BJ (cell line): ENCODE measurements around the gene ENSA. TPM values are rescaled to one million over a fixed set of nuclear protein-coding genes. Genes with fewer than 3 reads are reported as not detected.
"Not testable (repeated sequence)": the region's sequence is repeated elsewhere in the genome, so short reads cannot be mapped to it uniquely, and the experiment has no call there.

Source experiments
- CTCF ChIA-PET: fragments of 350-600 bp; formaldehyde crosslinking; extraction: SDS; loops from one replicate; lab custom pipeline; 2021; ENCODE audit warnings: antibody characterized with exemption, inconsistent platforms; lab: Yijun Ruan, JAX
- POLR2A ChIA-PET: fragments of 300-600 bp; sonication (Branson Sonifier 250); formaldehyde crosslinking; extraction: SDS; loops from one replicate; lab custom pipeline; 2021; ENCODE audit warnings: antibody characterized with exemption; lab: Charles Lee
- DNase-seq: peaks from one replicate; pipeline ENCODE4 v3.0.0-alpha.2; 2011; ENCODE audit warnings: low read depth
- H3K27me3 ChIP-seq: 2 replicates; pipeline ENCODE4 v1.6.0; 2011; ENCODE audit warnings: low read length; ENCODE audit not compliant: control insufficient read depth, insufficient read depth
- H3K36me3 ChIP-seq: 2 replicates; pipeline ENCODE4 v1.5.1; 2011; ENCODE audit warnings: low read length; ENCODE audit not compliant: control insufficient read depth, insufficient read depth
- H3K4me3 ChIP-seq: 2 replicates; pipeline ENCODE4 v1.5.1; 2011; ENCODE audit warnings: low read depth, mild to moderate bottlenecking, control low read depth, low read length
- polyA plus RNA-seq: library from polyadenylated mRNA; depleted of rRNA; stranded (reverse); fragments of >200 nt; gene quantifications from 2 replicates; pipeline ENCODE4 v1.2.3, GENCODE V29; 2011
- TF ChIP-seq, protein P1 (sequence below): IDR thresholded peaks from 2 replicates; pipeline ENCODE4 v1.5.1; 2011; ENCODE audit warnings: low read depth, mild to moderate bottlenecking, control low read depth, inconsistent platforms, low read length, moderate library complexity; ENCODE audit not compliant: insufficient read depth

The ENSA gene
- polyA plus RNA-seq, 1 experiment, result 47.2 TPM

DNA sequence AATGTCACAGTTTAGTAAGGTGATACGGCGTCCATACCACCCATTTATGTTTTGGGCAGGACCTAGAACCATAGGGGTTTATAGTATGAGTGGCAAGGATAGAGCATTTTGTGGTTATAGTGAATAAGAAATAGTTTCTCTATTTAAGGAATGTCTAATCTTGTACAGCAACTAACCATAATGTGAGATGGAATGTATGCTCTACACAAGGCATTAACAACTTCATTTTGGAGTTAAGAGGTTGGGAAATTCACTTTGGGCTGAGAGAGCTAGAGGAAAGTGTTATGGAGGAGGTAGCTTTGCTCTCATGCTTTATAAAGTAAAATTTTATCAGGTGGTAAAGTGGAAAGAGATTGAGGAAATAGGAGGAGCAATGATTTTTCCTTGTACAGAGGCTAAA, 47.0 kb downstream of the ENSA start:
- POLR2A ChIA-PET, result no interaction called here
- Histone ChIP-seq H3K4me3 (no peak overlapping the region), H3K27me3 (no peaks in the 10 kb centered on the region), H3K36me3 (no peaks in the 10 kb centered on the region)
- DNase-seq, result no peak
- CTCF ChIA-PET, result interaction anchor here (1.1 kb wide), 1 partner anchor 36 kb away, joined by 3 read pairs; no protein-coding TSS in a partner anchor
- TF ChIP-seq, protein P1, sequence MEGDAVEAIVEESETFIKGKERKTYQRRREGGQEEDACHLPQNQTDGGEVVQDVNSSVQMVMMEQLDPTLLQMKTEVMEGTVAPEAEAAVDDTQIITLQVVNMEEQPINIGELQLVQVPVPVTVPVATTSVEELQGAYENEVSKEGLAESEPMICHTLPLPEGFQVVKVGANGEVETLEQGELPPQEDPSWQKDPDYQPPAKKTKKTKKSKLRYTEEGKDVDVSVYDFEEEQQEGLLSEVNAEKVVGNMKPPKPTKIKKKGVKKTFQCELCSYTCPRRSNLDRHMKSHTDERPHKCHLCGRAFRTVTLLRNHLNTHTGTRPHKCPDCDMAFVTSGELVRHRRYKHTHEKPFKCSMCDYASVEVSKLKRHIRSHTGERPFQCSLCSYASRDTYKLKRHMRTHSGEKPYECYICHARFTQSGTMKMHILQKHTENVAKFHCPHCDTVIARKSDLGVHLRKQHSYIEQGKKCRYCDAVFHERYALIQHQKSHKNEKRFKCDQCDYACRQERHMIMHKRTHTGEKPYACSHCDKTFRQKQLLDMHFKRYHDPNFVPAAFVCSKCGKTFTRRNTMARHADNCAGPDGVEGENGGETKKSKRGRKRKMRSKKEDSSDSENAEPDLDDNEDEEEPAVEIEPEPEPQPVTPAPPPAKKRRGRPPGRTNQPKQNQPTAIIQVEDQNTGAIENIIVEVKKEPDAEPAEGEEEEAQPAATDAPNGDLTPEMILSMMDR, result no peak

DNA sequence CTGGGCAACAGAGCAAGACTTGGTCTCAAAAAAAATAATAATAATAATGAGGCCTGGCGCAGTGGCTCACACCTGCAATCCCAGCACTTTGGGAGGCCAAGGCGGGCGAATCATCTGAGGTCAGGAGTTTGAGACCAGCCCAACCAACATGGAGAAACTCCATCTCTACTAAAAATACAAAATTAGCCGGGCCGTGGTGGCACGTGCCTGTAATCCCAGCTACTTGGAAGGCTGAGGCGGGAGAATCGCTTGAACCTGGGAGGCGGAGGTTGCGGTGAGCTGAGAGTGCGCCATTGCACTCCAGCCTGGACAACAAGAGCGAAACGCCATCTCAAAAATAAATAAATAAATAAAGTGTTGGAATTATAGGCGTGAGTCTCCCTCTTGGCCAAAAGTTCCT, 47.5 kb downstream of the ENSA start:
- DNase-seq, H3K27me3 ChIP-seq, POLR2A ChIA-PET, H3K36me3 ChIP-seq, H3K4me3 ChIP-seq: not testable (repeated sequence)
- CTCF ChIA-PET, result interaction anchor here (1.1 kb wide), 1 partner anchor 37 kb away, joined by 3 read pairs; no protein-coding TSS in a partner anchor

DNA sequence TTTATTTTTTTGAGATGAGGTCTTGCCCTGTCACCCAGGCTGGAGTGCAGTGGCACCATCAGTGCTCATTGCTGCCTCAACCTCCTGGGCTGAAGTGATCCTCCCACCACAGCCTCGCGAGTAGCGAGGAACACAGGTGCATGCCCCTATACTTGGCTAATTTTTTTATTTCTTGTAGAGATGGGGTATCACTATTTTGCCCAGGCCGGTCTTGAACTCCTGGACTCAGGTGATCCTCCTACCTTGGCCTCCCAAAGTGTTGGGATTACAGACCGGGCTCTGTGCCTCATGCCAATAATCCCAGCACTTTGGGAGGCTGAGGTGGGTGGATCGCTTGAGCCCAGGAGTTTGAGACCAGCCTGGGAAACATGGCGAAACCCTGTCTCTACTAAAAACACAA, 48.0 kb downstream of the ENSA start:
- H3K36me3 ChIP-seq, H3K4me3 ChIP-seq, DNase-seq, POLR2A ChIA-PET, H3K27me3 ChIP-seq: not testable (repeated sequence)
- CTCF ChIA-PET, result interaction anchor here (1.1 to 1.6 kb wide), 2 partner anchors 16 to 37 kb away, joined by 3 to 5 read pairs; no protein-coding TSS in a partner anchor

DNA sequence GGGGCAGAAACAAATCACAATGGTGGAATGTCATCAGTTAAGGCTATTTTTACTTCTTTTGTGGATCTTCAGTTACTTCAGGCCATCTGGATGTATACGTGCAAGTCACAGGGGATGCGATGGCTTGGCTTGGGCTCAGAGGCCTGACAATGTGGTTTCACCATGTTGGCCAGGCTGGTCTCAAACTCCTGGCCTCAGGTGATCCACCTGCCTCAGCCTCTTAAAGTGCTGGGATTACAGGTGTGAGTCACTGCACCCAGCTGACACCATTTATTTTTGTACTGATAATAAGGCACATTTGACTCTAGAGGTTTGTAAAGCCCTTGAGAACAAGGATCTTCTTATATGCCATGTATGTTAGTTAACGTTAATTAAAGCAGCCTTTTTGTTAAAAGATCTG, 48.4 kb downstream of the ENSA start:
- H3K27me3 ChIP-seq, H3K4me3 ChIP-seq, DNase-seq, H3K36me3 ChIP-seq, POLR2A ChIA-PET: not testable (repeated sequence)
- CTCF ChIA-PET, result interaction anchor here (1.6 to 8.4 kb wide), 2 partner anchors 16 to 21 kb away, joined by 5 to 72 read pairs; no protein-coding TSS in a partner anchor

DNA sequence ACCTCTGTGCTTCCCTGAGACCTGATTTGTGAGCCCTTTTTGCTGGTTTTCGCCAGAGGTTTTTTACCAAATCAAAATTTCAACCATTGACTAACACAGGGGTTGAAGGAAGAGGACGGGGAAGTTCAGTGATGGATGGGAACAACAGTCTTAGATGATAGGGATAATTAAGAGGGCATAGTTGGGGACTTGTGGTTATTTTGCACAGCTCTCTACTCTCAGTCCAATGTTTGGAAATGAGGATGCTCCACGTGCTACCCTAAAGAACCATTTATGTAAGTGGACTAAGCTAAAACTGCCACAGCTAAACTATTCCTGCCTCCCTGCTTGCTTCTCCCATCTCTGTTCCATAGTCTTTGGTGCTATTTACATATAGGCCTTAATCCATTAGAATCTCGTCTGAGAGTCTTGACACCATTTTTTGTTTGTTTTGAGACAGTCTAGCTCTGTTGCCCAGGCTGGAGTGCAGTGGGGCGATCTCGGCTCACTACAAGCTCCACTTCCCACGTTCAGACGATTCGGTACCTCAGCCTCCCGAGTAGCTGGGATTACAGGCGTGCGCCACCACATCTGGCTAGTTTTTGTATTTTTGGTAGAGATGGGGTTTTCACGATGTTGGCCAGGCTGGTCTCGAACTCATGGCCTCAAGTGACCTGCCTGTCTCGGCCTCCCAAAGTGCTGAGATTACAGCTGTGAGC, 49.3 kb downstream of the ENSA start:
- POLR2A ChIA-PET, result interaction anchor here (0.6 to 2.7 kb wide), 7 partner anchors 12 to 236 kb away, joined by 3 to 22 read pairs (median 6); partner anchors contain the start of genes CTSS and ENSA
- CTCF ChIA-PET, result interaction anchor here (0.6 to 8.4 kb wide), 12 partner anchors 9 to 112 kb away, joined by 3 to 72 read pairs (median 4); no protein-coding TSS in a partner anchor
- TF ChIP-seq, protein P1, result no peak
- Histone ChIP-seq H3K4me3 (peak overlapping the region; percentile 16), H3K36me3 (peaks cover 8% of the 10 kb centered on the region), H3K27me3 (no peaks in the 10 kb centered on the region)
- DNase-seq, result no peak

DNA sequence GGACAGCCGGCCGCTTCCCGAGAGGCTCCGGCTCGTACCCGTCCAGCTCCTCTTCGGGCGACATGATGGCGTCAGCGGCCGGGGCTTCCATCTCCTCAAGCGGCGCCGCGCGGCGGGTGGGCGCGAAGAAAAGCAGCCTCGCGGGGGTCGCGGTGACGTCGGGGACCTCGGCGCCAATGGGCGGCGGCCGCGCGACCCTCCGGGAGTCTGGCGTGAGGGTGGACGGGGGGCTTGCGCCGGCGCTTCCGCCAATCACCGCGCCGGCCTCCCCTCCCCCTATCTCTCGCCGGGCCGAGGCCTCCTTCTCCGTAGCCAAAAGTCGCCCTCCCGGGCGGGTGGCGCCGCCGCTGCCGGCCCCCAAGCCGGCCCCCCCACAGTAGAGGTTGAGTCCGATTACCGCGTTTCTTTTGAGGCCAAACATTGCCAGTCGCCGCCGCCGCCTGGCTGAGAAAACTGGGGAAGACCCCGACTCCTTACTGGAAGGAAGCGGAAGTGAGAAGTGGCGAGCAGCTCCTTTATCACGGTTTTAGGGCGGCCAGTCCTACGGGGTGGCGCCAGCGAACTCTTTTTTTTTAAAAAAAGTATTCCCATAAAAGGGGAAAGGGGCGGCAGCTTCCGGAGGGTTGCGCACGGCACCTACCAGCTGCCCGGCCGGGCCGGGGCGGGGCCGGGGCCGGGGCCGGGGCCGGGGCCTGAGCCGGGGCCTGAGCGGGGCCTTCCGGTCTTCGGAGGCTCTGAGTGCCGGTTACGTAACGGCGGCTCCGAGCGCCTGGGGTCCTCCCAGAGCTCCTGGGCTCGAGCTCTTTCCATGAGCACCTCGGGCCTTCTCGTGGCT, 50.1 kb downstream of the ENSA start, which contains the start of gene MCL1:
Gene MCL1, minus strand, starts transcription at position 501 of the 835 bp plus-strand sequence. Its CDS starts 80 bp downstream, at position 421.
- peaks cover 10% of the 10 kb centered on the region for H3K36me3 ChIP-seq
- POLR2A ChIA-PET, result interaction anchor here (0.6 to 2.7 kb wide), 10 partner anchors 11 to 235 kb away, joined by 3 to 22 read pairs (median 5); partner anchors contain the start of genes CTSS and ENSA
- DNase-seq, result peak; percentile 79
- no peaks in the 10 kb centered on the region for H3K27me3 ChIP-seq
- CTCF ChIA-PET, result interaction anchor here (0.5 to 8.4 kb wide), 12 partner anchors 8 to 506 kb away, joined by 3 to 72 read pairs (median 3); no protein-coding TSS in a partner anchor
- TF ChIP-seq, protein P1, result 0 out of 2 replicates have a peak, but pooled peaks have one; percentile 11
- H3K4me3 ChIP-seq, result peak within 1 kb of the TSS; percentile 74
